ENCODE measurements around the gene CD81.
A peak's percentile ranks its signal among the peaks of the same experiment; 100 is the strongest.

The CD81 gene

GRCh38 chr11:2391181-2391975 lies 14.3 kb downstream of the CD81 start:
- DNase-seq, result no peak

- no peak for DNase-seq
Observed at GRCh38 chr11:2392241-2392959, 15.3 kb downstream of the CD81 start.

- DNase-seq, result no peak
Observed at GRCh38 chr11:2393111-2393868, 16.2 kb downstream of the CD81 start.

GRCh38 chr11:2393941-2394817 lies 17.1 kb downstream of the CD81 start:
- DNase-seq, result no peak

GRCh38 chr11:2394818-2395105 lies 17.7 kb downstream of the CD81 start:
- no peak for DNase-seq

GRCh38 chr11:2395211-2395730 lies 18.2 kb downstream of the CD81 start:
- DNase-seq, result no peak

GRCh38 chr11:2395856-2396255 lies 18.7 kb downstream of the CD81 start:
- no peak for DNase-seq

GRCh38 chr11:2396471-2396870 lies 19.4 kb downstream of the CD81 start:
- DNase-seq, result no peak

GRCh38 chr11:2397005-2397404 lies 19.9 kb downstream of the CD81 start:
- DNase-seq, result no peak

- no peak for DNase-seq
Observed at GRCh38 chr11:2398664-2399355, 21.7 kb downstream of the CD81 start.

- DNase-seq, result no peak
Observed at GRCh38 chr11:2399488-2400068, 22.5 kb downstream of the CD81 start.

GRCh38 chr11:2400069-2400761 lies 23.1 kb downstream of the CD81 start, which contains the start of gene TSSC4:
Gene TSSC4 (plus strand): TSS chr11:2400750. CDS start chr11:2402634, 1,884 bp downstream.
- DNase-seq, result peak; percentile 99

- DNase-seq, result no peak
Observed at GRCh38 chr11:2400762-2401435, 23.8 kb downstream of the CD81 start.

GRCh38 chr11:2401436-2401984 lies 24.4 kb downstream of the CD81 start:
- DNase-seq, result no peak

- no peak for DNase-seq
Observed at GRCh38 chr11:2402106-2402505, 25.0 kb downstream of the CD81 start.

- no peak for DNase-seq
Observed at GRCh38 chr11:2402890-2403645, 26.0 kb downstream of the CD81 start.

- DNase-seq, result no peak
Observed at GRCh38 chr11:2404735-2405196, 27.7 kb downstream of the CD81 start.

GRCh38 chr11:2406451-2406850 lies 29.3 kb downstream of the CD81 start:
- DNase-seq, result no peak

GRCh38 chr11:2406878-2407410 lies 29.8 kb downstream of the CD81 start:
- DNase-seq, result no peak

Data from NCI-H1436 (cell line).